K562 (cell line): Measurements from ENCODE around the gene MRPS10. TPM values are rescaled to one million over a fixed set of nuclear protein-coding genes. Genes with fewer than 3 reads are reported as not detected.

Experiments used
- ATAC-seq: fragments of 200-7000 bp; cut with Tn5 transposase; 3 replicates; pipeline ENCODE4 v1.9.1; 2020; ENCODE audit warnings: moderate library complexity
- BruUV-seq: library from RNA; stranded (reverse); fragments of 400-500 nt; replicated peaks from 2 replicates; lab custom pipeline; 2021; lab: Mats Ljungman, UMichigan
- CTCF ChIA-PET: fragments of 300-600 bp; formaldehyde crosslinking; extraction: SDS; loops from one replicate; lab custom pipeline; 2021; ENCODE audit warnings: low intra/inter-chr PET ratio; lab: Yijun Ruan, JAX
- POLR2A ChIA-PET: fragments of 300-600, 350-650 bp; sonication (Branson Sonifier 250); formaldehyde crosslinking; extraction: SDS; loops from one replicate; lab custom pipeline; 2021; ENCODE audit warnings: antibody characterized with exemption, inconsistent platforms; lab: Yijun Ruan, JAX
- DNase-seq, 4 experiments: peaks; one replicate each; pipeline versions ENCODE4 v3.0.0 to v3.0.0-alpha.2; 2011 to 2018; ENCODE audit warnings: low spot score in 3 of 4, mixed read lengths in 3 of 4; ENCODE audit errors: extremely low read depth in 1 of 4
- FAIRE-seq: peaks from 2 replicates; lab custom pipeline; 2011; peaks lifted over from hg19 to GRCh38; lab: Jason Lieb, UNC
- H2AFZ ChIP-seq: 2 replicates; pipeline ENCODE4 v1.6.0; 2011; ENCODE audit warnings: low read depth, low read length, control low read depth, inconsistent platforms
- H3K27ac ChIP-seq: fragments of 200-600 bp; 3 replicates; pipeline ENCODE4 v1.8.0; 2011; ENCODE audit warnings: low read depth, mild to moderate bottlenecking, control low read depth, inconsistent platforms, low read length, moderate library complexity, mixed read lengths; ENCODE audit errors: extremely low read depth
- H3K27me3 ChIP-seq, 2 experiments: fragments of 300-600 bp in 1 of 2; 2 replicates in 1 of 2; 3 replicates in 1 of 2; pipeline versions ENCODE4 v1.6.0 to v1.8.0; 2011; ENCODE audit warnings: inconsistent platforms in 2 of 2, low read length in 2 of 2, mild to moderate bottlenecking in 1 of 2, mixed read lengths in 1 of 2, moderate library complexity in 1 of 2; ENCODE audit not compliant: control insufficient read depth in 2 of 2, insufficient read depth in 2 of 2
- H3K36me3 ChIP-seq: fragments of 300-600 bp; 3 replicates; pipeline ENCODE4 v1.8.0; 2011; ENCODE audit warnings: mild to moderate bottlenecking, low read length, inconsistent platforms; ENCODE audit not compliant: control insufficient read depth, insufficient read depth
- H3K4me1 ChIP-seq, 2 experiments: fragments of 200-600 bp in 1 of 2; replicated peaks in 1 of 2; 2 replicates in 1 of 2; 3 replicates in 1 of 2; pipeline versions ENCODE4 v1.5.1 to v1.8.0; 2011; ENCODE audit warnings: inconsistent platforms in 2 of 2, low read length in 2 of 2, mild to moderate bottlenecking in 1 of 2, mixed read lengths in 1 of 2, moderate library complexity in 1 of 2; ENCODE audit not compliant: control insufficient read depth in 2 of 2, insufficient read depth in 2 of 2
- H3K4me2 ChIP-seq: 2 replicates; pipeline ENCODE4 v1.6.1; 2011; ENCODE audit warnings: low read length, control low read depth, inconsistent platforms, mixed read lengths; ENCODE audit not compliant: insufficient read depth
- H3K4me3 ChIP-seq: fragments of 200-600 bp; sonication (generic), shearing (Covaris generic); 2 replicates; pipeline ENCODE4 v1.5.1; 2016; ENCODE audit warnings: control low read depth, inconsistent platforms
- H3K79me2 ChIP-seq: fragments of 200-600 bp; 3 replicates; pipeline ENCODE4 v1.8.0; 2011; ENCODE audit warnings: low read length, inconsistent platforms; ENCODE audit not compliant: control insufficient read depth, insufficient read depth
- H3K9ac ChIP-seq, 2 experiments: 2 replicates each; pipeline versions ENCODE4 v1.6.0 to v1.6.1; 2011; ENCODE audit warnings: low read depth in 2 of 2, low read length in 2 of 2, control low read depth in 1 of 2, inconsistent platforms in 1 of 2, mild to moderate bottlenecking in 1 of 2, mixed read lengths in 1 of 2; ENCODE audit not compliant: insufficient read depth in 1 of 2
- H3K9me1 ChIP-seq: one replicate; pipeline ENCODE4 v1.6.0; 2011; ENCODE audit warnings: inconsistent platforms, mild to moderate bottlenecking, low read length, moderate library complexity; ENCODE audit not compliant: control insufficient read depth, insufficient read depth
- H3K9me3 ChIP-seq: replicated peaks from 2 replicates; pipeline ENCODE4 v1.5.1; 2011; ENCODE audit warnings: low read depth, low read length, inconsistent platforms; ENCODE audit not compliant: control insufficient read depth, insufficient read depth
- H4K20me1 ChIP-seq: replicated peaks from 2 replicates; pipeline ENCODE4 v1.6.1; 2011; ENCODE audit warnings: low read length, inconsistent platforms, mixed read lengths; ENCODE audit not compliant: control insufficient read depth, insufficient read depth
- ATF3 ChIP-seq, 2 experiments: fragments of 450-650 bp in 1 of 2; sonication (generic) in 1 of 2; formaldehyde crosslinking in 1 of 2; IDR thresholded peaks in 1 of 2; conservative IDR thresholded peaks in 1 of 2; 2 replicates each; pipeline versions ENCODE4 v1.6.1 to v1.8.1; 2016 to 2023; ENCODE audit warnings: mild to moderate bottlenecking in 2 of 2, moderate library complexity in 2 of 2, inconsistent platforms in 1 of 2, missing genetic modification reagents in 1 of 2
- C11orf30 ChIP-seq: fragments of 450-650 bp; IDR thresholded peaks from 2 replicates; pipeline ENCODE4 v1.6.1; 2016; ENCODE audit warnings: low read depth, mild to moderate bottlenecking
- CEBPB ChIP-seq: fragments of 450-650 bp; IDR thresholded peaks from 2 replicates; pipeline ENCODE4 v1.6.1; 2016; ENCODE audit warnings: missing genetic modification characterization, missing compliant biosample characterization
- JUND ChIP-seq, 2 experiments: IDR thresholded peaks; 2 replicates in 1 of 2; 3 replicates in 1 of 2; pipeline ENCODE4 v1.6.1; 2011; ENCODE audit warnings: borderline replicate concordance in 2 of 2, low read depth in 2 of 2, low read length in 2 of 2, improper control_type of control experiment in 1 of 2, missing biosample characterization in 1 of 2, missing genetic modification characterization in 1 of 2, missing genetic modification reagents in 1 of 2
- MYBL2 ChIP-seq, 2 experiments: fragments of 450-650 bp in 1 of 2; sonication (generic) in 1 of 2; formaldehyde crosslinking in 1 of 2; IDR thresholded peaks; 2 replicates each; pipeline versions ENCODE4 v1.6.1 to v1.8.1; 2017 to 2022; ENCODE audit warnings: borderline replicate concordance in 1 of 2, inconsistent platforms in 1 of 2, low read depth in 1 of 2, mild to moderate bottlenecking in 1 of 2, missing genetic modification reagents in 1 of 2, moderate library complexity in 1 of 2
- NFIC ChIP-seq: fragments of 450-650 bp; IDR thresholded peaks from 2 replicates; pipeline ENCODE4 v1.6.1; 2017; ENCODE audit warnings: mild to moderate bottlenecking, inconsistent platforms
- PYGO2 ChIP-seq: fragments of 450-650 bp; IDR thresholded peaks from 2 replicates; pipeline ENCODE4 v1.6.1; 2016; ENCODE audit warnings: mild to moderate bottlenecking, missing genetic modification characterization, moderate library complexity, missing compliant biosample characterization
- SNIP1 ChIP-seq: fragments of 450-650 bp; IDR thresholded peaks from 2 replicates; pipeline ENCODE4 v1.7.1; 2017; ENCODE audit warnings: low read depth, mild to moderate bottlenecking
- TRIM24 ChIP-seq, 2 experiments: fragments of 450-650 bp; IDR thresholded peaks; 2 replicates each; pipeline ENCODE4 v1.6.1; 2016
- ZNF311 ChIP-seq: fragments of 250-450 bp; sonication (Bioruptor Pico); IDR thresholded peaks from 2 replicates; pipeline ENCODE4 v1.4.0; 2020; ENCODE audit warnings: mild to moderate bottlenecking, moderate library complexity
- ZNF445 ChIP-seq: fragments of 250-450 bp; sonication (Bioruptor Pico); IDR thresholded peaks from 2 replicates; pipeline ENCODE4 v1.4.0; 2020; ENCODE audit warnings: low read depth, mild to moderate bottlenecking, moderate library complexity
- ZNF589 ChIP-seq: fragments of 200-800 bp; sonication (Bioruptor generic); IDR thresholded peaks from 2 replicates; pipeline ENCODE4 v1.6.1; 2016; ENCODE audit warnings: low read depth, missing genetic modification characterization, missing compliant biosample characterization
- ZNF655 ChIP-seq: fragments of 250-450 bp; sonication (Bioruptor Pico); IDR thresholded peaks from 2 replicates; pipeline ENCODE4 v1.5.0; 2021
- WGBS: fragments of 100-300 bp; shearing (Covaris generic); methylation state at CpG from one replicate; pipeline ENCODE4 v1.1.6; 2016; ENCODE audit warnings: low coverage, mixed read lengths; ENCODE audit not compliant: insufficient coverage; ENCODE audit errors: missing lambda C conversion rate; 5-methylcytosine and 5-hydroxymethylcytosine counted together
- in situ Hi-C: fragments of 300-500 bp; cut with MboI; formaldehyde crosslinking; loops from 4 replicates; pipeline ENCODE4 v1.15.0; 2018; ENCODE audit warnings: inconsistent platforms, mixed read lengths
- intact Hi-C: fragments of 100-400 bp; cut with micrococcal nuclease; formaldehyde crosslinking; loops from 2 replicates; pipeline ENCODE4 v1.14.2; 2022
- polyA plus RNA-seq, 8 experiments: library from polyadenylated mRNA; depleted of rRNA in 4 of 8; stranded (reverse) in 5 of 8; unstranded in 3 of 8; fragments of >200 nt; fragmentation: Nextera tagmentation in 2 of 8; fragmentation: Illumina TruSeq in 1 of 8; extraction: Ambion mirVana in 2 of 8; extraction: Trizol in 1 of 8; gene quantifications; 2 replicates each; pipeline versions ENCODE4 v1.2.1 to v1.2.3, GENCODE V29; 2011 to 2014; ENCODE audit warnings: inconsistent platforms in 1 of 8, missing spikeins in 1 of 8
- total RNA-seq, 7 experiments: library from RNA; depleted of rRNA in 6 of 7; stranded (reverse); fragments of >200 nt in 6 of 7; fragmentation: Illumina TruSeq in 2 of 7; extraction: Trizol in 2 of 7; gene quantifications; 2 replicates each; pipeline versions ENCODE4 v1.2.1 to v1.2.3, GENCODE V29; 2011 to 2021; ENCODE audit warnings: low replicate concordance in 1 of 7
- TF ChIP-seq, protein P1 (sequence below): fragments of 250-450 bp; sonication (Bioruptor Pico); IDR thresholded peaks from 2 replicates; pipeline ENCODE4 v1.4.0; 2020; ENCODE audit warnings: mild to moderate bottlenecking
- TF ChIP-seq, protein P2 (sequence below): fragments of 250-450 bp; sonication (Bioruptor Pico); IDR thresholded peaks from 2 replicates; pipeline ENCODE4 v1.5.0; 2020; ENCODE audit warnings: mild to moderate bottlenecking

Gene MRPS10
- total and polyA plus RNA-seq, 9 of the 15 experiments (the other 6 are each of a cell fraction or from before 2014, with no cell fraction given), result 48.6 to 166 (median 93.7) TPM

- Histone ChIP-seq H3K27me3 (no peaks in the 10 kb centered on the region), H3K9me3 (no peaks in the 10 kb centered on the region), H2AFZ (peak overlapping the region; percentile 48; the same call in 1 of the 2 replicates), H3K9ac (peak overlapping the region; percentile 5 to 56; a peak in 2 of 4 replicates), H3K79me2 (no peaks in the 10 kb centered on the region), H3K36me3 (no peaks in the 10 kb centered on the region), H3K9me1 (no peaks in the 10 kb centered on the region), H3K4me3 (no peak overlapping the region), H3K27ac (no peak overlapping the region), H3K4me2 (peak overlapping the region; percentile 54; the same call in 1 of the 2 replicates), H3K4me1 (peaks cover 39 to 47% of the 10 kb centered on the region in 2 experiments), H4K20me1 (no peaks in the 10 kb centered on the region)
- TF ChIP-seq ZNF445 (CRISPR knock-in tag), result no peak
- TF ChIP-seq MYBL2 (IDR thresholded peaks at IDR 0.05; ENCODE audit: low read depth), result no peak
- no peak for TF ChIP-seq MYBL2 (CRISPR knock-in tag; IDR thresholded peaks at IDR 0.05; ENCODE audit: borderline replicate concordance)
- TF ChIP-seq C11orf30, result 0 out of 2 replicates have a peak, but pooled peaks have one; percentile 10
- TF ChIP-seq PYGO2 (tag), result no peak
- TF ChIP-seq ZNF589 (CRISPR knock-in tag), result no peak
- TF ChIP-seq CEBPB (tag), result no peak
- peak; percentile 80 for TF ChIP-seq NFIC
- peak; percentile 38; the same call in 1 of the 2 replicates for TF ChIP-seq JUND (IDR thresholded peaks at IDR 0.05; ENCODE audit: borderline replicate concordance, low read depth, low read length)
- no peak for TF ChIP-seq JUND (tag; IDR thresholded peaks at IDR 0.05; ENCODE audit: borderline replicate concordance, low read depth, low read length)
- TF ChIP-seq SNIP1, result no peak
- no peak for TF ChIP-seq TRIM24 (IDR thresholded peaks at IDR 0.05)
- peak; percentile 32; the same call in 1 of the 2 replicates for TF ChIP-seq ATF3 (IDR thresholded peaks at IDR 0.05)
- no peak for TF ChIP-seq ATF3 (CRISPR knock-in tag; conservative IDR thresholded peaks at IDR 0.05)
- TF ChIP-seq ZNF311 (CRISPR knock-in tag), result no peak
- TF ChIP-seq, protein P1, sequence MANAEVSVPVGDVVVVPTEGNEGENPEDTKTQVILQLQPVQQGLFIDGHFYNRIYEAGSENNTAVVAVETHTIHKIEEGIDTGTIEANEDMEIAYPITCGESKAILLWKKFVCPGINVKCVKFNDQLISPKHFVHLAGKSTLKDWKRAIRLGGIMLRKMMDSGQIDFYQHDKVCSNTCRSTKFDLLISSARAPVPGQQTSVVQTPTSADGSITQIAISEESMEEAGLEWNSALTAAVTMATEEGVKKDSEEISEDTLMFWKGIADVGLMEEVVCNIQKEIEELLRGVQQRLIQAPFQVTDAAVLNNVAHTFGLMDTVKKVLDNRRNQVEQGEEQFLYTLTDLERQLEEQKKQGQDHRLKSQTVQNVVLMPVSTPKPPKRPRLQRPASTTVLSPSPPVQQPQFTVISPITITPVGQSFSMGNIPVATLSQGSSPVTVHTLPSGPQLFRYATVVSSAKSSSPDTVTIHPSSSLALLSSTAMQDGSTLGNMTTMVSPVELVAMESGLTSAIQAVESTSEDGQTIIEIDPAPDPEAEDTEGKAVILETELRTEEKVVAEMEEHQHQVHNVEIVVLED (CRISPR knock-in tag), result no peak
- TF ChIP-seq, protein P2, sequence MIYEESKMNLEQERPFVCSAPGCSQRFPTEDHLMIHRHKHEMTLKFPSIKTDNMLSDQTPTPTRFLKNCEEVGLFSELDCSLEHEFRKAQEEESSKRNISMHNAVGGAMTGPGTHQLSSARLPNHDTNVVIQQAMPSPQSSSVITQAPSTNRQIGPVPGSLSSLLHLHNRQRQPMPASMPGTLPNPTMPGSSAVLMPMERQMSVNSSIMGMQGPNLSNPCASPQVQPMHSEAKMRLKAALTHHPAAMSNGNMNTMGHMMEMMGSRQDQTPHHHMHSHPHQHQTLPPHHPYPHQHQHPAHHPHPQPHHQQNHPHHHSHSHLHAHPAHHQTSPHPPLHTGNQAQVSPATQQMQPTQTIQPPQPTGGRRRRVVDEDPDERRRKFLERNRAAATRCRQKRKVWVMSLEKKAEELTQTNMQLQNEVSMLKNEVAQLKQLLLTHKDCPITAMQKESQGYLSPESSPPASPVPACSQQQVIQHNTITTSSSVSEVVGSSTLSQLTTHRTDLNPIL (CRISPR knock-in tag), result no peak
- no peak for TF ChIP-seq ZNF655 (CRISPR knock-in tag)
- BruUV-seq, result no TSS peak
- no peak for ATAC-seq
- CTCF ChIA-PET, result no interaction called here
- intact Hi-C loops (loop anchor here (10.0 kb wide), 1 partner anchor 259 kb away; no protein-coding TSS in a partner anchor), in situ Hi-C loops (no loop called here)
- 34% methylated on average over 8 of the region's 8 CpGs for WGBS
- peak; percentile 29 for FAIRE-seq
- DNase-seq, result peak; percentile 43 to 67 (median 58)
- POLR2A ChIA-PET, result interaction anchor here (0.6 to 2.0 kb wide), 9 partner anchors 10 to 815 kb away, joined by 3 to 11 read pairs (median 4); partner anchors contain the start of gene GUCA1A
These were observed 24.2 kb downstream of the MRPS10 start for GRCh38 chr6:42193491-42193894.
